ENCODE data around the gene GON4L.

DNA sequence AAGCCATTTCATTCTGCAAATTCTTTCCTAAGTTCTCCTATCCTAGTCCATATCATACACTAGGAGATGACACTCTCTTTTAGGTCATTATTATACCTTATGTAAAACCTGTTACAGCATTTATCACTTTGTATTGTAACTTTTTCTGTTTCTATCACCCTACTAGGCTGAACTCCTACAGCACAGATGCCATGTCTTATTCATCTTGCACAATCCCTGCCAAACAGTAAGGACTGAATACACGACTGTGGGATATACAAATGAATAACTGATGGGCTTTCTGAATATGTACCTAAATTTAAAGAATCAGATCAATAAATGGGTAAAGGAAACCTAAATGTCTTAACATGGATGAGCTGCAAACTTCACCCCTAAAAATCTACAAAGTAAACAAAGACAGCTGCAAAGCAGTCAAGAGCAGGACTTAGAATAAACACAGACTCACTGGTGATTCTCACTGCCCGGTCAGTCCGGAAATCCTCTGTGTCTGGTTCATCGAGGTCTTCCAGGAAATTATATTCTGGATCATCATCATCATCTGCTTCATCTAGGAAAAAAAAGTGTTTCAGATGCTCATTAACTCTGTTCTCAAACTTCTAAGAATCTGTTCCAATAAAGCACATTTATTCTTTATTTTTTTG lies 62.3 kb downstream of the GON4L start:
- no peak for TF ChIP-seq EZH2 (IDR thresholded peaks at IDR 0.05; ENCODE audit: low read length, unreplicated experiment)
- TF ChIP-seq, protein P1, sequence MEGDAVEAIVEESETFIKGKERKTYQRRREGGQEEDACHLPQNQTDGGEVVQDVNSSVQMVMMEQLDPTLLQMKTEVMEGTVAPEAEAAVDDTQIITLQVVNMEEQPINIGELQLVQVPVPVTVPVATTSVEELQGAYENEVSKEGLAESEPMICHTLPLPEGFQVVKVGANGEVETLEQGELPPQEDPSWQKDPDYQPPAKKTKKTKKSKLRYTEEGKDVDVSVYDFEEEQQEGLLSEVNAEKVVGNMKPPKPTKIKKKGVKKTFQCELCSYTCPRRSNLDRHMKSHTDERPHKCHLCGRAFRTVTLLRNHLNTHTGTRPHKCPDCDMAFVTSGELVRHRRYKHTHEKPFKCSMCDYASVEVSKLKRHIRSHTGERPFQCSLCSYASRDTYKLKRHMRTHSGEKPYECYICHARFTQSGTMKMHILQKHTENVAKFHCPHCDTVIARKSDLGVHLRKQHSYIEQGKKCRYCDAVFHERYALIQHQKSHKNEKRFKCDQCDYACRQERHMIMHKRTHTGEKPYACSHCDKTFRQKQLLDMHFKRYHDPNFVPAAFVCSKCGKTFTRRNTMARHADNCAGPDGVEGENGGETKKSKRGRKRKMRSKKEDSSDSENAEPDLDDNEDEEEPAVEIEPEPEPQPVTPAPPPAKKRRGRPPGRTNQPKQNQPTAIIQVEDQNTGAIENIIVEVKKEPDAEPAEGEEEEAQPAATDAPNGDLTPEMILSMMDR (conservative IDR thresholded peaks at IDR 0.05; ENCODE audit: low read depth, low read length) = no peak

All from PC-3 (cell line).